ENCODE results near the gene SNAP47.

The SNAP47 gene

GRCh38 chr1:227763246-227764018, 28.2 kb downstream of the SNAP47 start:
- no peaks in the 10 kb centered on the region for H3K27me3 Mint-ChIP-seq
- DNase-seq = no peak
- no peak overlapping the region for H3K27ac Mint-ChIP-seq
- H3K9me3 Mint-ChIP-seq = no peaks in the 10 kb centered on the region
- H3K36me3 Mint-ChIP-seq = peaks cover 42 to 73% of the 10 kb centered on the region in 2 donors
- no peak overlapping the region for H3K4me3 Mint-ChIP-seq
- no peak for ATAC-seq (replicated peaks)
- peaks cover 24 to 39% of the 10 kb centered on the region in 2 donors for H3K4me1 Mint-ChIP-seq

- Mint-ChIP-seq H3K9me3 (no peaks in the 10 kb centered on the region), H3K27ac (no peak overlapping the region), H3K4me3 (no peak overlapping the region), H3K36me3 (peaks cover 45 to 73% of the 10 kb centered on the region in 2 donors), H3K27me3 (no peaks in the 10 kb centered on the region), H3K4me1 (peaks cover 22 to 37% of the 10 kb centered on the region in 2 donors)
- DNase-seq (no peak), ATAC-seq (replicated peaks) (no peak)
These were observed 28.8 kb downstream of the SNAP47 start for GRCh38 chr1:227764019-227764391.

DNA sequence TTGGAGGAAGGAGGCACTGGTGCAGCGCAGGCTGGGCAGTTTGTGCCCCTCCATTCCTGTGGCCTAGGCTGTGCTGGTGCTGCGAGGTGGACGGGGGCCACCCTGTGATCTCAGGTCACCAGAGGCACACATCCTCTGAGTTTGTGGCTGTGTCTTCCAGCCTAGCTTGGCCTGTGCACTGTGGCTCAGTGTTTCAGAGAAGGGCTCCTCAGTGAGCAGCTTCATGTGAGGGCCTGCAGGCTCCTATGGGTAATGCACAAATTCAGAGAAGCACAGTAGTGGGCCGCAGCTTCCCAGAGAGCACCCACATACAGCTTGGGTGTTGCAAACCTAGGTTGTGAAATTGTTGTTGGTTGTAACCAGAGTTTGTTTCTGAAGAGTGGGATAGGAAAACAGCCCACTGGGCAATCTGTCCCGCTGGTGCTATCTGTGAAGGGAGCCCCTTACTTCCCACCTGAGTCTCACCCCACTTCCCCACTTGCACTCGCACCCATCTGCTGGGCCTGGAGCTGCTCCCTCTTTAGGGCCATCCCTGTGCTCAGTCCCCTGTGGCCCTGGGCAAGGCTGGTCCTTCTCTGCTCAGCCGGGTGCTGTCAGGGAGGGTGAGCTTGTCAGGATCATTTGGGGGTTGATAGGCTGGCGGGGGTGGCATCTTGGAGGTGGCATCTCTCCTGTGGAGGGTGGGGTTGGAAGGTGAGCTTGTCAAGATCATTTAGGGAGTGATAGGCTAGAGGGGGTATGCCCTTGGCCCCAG, 30.2 kb downstream of the SNAP47 start:
- Mint-ChIP-seq H3K27ac (no peak overlapping the region), H3K4me3 (no peak overlapping the region), H3K27me3 (no peaks in the 10 kb centered on the region), H3K9me3 (no peaks in the 10 kb centered on the region), H3K36me3 (peaks cover 43 to 67% of the 10 kb centered on the region in 2 donors), H3K4me1 (peaks cover 22 to 37% of the 10 kb centered on the region in 2 donors)
- DNase-seq = no peak
- ATAC-seq (replicated peaks) = no peak

- H3K4me3 Mint-ChIP-seq = no peak overlapping the region
- DNase-seq (no peak), ATAC-seq (replicated peaks) (peak; percentile 70 to 71)
- H3K36me3 Mint-ChIP-seq = peaks cover 42 to 66% of the 10 kb centered on the region in 2 donors
- H3K27ac Mint-ChIP-seq = peak overlapping the region; percentile 42
- H3K4me1 Mint-ChIP-seq = peaks cover 19 to 31% of the 10 kb centered on the region in 2 donors
- no peaks in the 10 kb centered on the region for H3K9me3 Mint-ChIP-seq
- no peaks in the 10 kb centered on the region for H3K27me3 Mint-ChIP-seq
These were observed 30.9 kb downstream of the SNAP47 start for GRCh38 chr1:227766015-227766634.

DNA sequence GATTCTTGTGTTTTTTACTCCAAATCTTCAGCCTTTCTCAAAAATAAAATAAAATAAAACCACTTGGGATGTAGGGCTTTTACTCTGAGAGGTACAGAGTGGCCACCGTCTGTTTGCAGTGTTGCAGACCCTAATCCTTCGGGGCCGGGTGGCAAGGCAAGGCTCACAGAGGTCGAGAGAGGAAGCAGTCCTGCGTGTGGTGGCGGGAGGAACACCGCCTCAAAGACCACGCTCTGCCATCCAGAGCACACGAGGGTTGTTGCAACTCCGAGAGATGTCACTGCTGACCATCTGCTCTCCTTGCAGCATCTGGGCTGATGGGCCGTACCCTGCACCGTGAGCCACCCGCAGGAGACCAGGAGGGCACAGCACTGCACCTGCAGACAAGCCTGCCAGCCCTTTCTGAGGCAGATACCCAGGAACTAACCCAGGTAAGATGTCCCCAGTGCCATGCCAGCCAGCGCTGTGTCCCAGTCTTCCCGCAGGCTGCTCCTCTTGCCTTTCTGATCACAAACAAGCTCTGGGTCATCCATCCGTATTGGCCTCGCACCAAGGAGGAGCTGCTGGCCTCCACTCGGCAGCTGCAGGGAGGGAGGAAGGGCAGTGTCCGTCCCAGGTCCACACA, 31.5 kb downstream of the SNAP47 start:
- Mint-ChIP-seq H3K9me3 (no peaks in the 10 kb centered on the region), H3K27ac (no peak overlapping the region), H3K27me3 (no peaks in the 10 kb centered on the region), H3K4me3 (no peak overlapping the region), H3K36me3 (peaks cover 36 to 61% of the 10 kb centered on the region in 2 donors), H3K4me1 (peaks cover 14 to 25% of the 10 kb centered on the region in 2 donors)
- ATAC-seq (replicated peaks) = no peak
- DNase-seq = no peak

- no peaks in the 10 kb centered on the region for H3K9me3 Mint-ChIP-seq
- peaks cover 38 to 59% of the 10 kb centered on the region in 2 donors for H3K36me3 Mint-ChIP-seq
- H3K4me3 Mint-ChIP-seq = no peak overlapping the region
- H3K27ac Mint-ChIP-seq = no peak overlapping the region
- no peak for DNase-seq
- no peaks in the 10 kb centered on the region for H3K27me3 Mint-ChIP-seq
- H3K4me1 Mint-ChIP-seq = peaks cover 7 to 17% of the 10 kb centered on the region in 2 donors
- no peak for ATAC-seq (replicated peaks)
These were observed 32.3 kb downstream of the SNAP47 start for GRCh38 chr1:227767401-227768124.

GRCh38 chr1:227768125-227768439, 32.8 kb downstream of the SNAP47 start:
- DNase-seq = no peak
- H3K36me3 Mint-ChIP-seq = peaks cover 38 to 61% of the 10 kb centered on the region in 2 donors

DNA sequence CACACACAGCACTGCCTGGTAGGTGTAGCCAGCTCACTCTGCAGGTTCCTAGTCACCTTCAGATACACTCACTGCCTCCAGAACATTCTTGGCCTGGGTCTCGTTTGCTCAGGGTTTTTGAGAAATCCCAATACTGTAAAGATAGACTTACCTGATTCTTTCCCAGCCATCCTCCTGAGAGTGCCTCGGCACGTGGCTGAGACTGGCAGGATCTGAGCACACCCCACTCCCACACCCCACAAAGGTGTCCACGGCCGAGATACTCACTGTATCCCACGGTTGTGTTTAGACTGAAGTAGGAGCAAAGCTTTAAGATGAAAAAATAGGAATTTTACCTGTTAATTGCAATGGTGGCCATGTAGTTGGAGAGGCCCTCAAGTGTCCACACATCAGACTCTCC, 33.4 kb downstream of the SNAP47 start:
- DNase-seq (no peak), ATAC-seq (replicated peaks) (no peak)
- H3K36me3 Mint-ChIP-seq = peaks cover 37 to 63% of the 10 kb centered on the region in 2 donors
- H3K4me1 Mint-ChIP-seq = peaks cover 6 to 11% of the 10 kb centered on the region in 2 donors
- H3K27me3 Mint-ChIP-seq = no peaks in the 10 kb centered on the region
- H3K9me3 Mint-ChIP-seq = no peaks in the 10 kb centered on the region
- H3K4me3 Mint-ChIP-seq = no peak overlapping the region
- H3K27ac Mint-ChIP-seq = peak overlapping the region; percentile 37

More at GRCh38 chr1:227768125-227768439, 32.8 kb downstream of the SNAP47 start:
- Mint-ChIP-seq H3K27me3 (no peaks in the 10 kb centered on the region), H3K9me3 (no peaks in the 10 kb centered on the region), H3K27ac (no peak overlapping the region), H3K4me3 (no peak overlapping the region), H3K4me1 (peaks cover 6 to 11% of the 10 kb centered on the region in 2 donors)
- no peak for ATAC-seq (replicated peaks)

- H3K27me3 Mint-ChIP-seq = no peaks in the 10 kb centered on the region
- no peak overlapping the region for H3K4me3 Mint-ChIP-seq
- peak overlapping the region; percentile 59 for H3K27ac Mint-ChIP-seq
- DNase-seq (no peak), ATAC-seq (replicated peaks) (no peak)
- peaks cover 6 to 11% of the 10 kb centered on the region in 2 donors for H3K4me1 Mint-ChIP-seq
- H3K36me3 Mint-ChIP-seq = peaks cover 37 to 64% of the 10 kb centered on the region in 2 donors
- H3K9me3 Mint-ChIP-seq = no peaks in the 10 kb centered on the region
These were observed 34.1 kb downstream of the SNAP47 start for GRCh38 chr1:227769047-227769935.

DNA sequence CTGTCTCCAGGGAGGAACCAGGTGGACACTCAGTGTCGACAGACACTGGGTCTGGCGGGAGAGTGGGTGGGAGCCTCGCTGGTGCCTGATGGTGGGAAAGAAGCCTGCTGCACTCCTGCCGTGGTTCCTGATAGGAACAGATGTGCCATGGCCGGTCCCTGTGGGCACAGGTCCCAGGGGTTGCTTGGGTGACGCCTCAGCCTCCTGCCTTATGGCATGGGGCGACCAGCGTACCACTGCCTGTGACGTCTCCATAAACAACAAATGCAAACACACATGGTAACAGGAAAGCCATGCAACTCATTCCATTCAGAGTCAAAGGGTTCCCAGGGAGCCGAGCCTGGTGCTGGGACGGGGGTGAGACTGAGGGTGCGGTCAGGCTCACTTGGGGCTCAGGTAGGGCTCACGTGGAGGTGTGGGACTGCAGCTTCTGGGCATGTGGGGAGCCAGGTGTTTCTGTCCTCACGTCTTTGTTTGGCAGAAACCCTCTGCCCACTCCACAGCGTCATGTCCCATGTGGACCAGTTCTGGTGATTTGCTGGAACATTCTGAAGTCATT, 34.8 kb downstream of the SNAP47 start:
- DNase-seq (no peak), ATAC-seq (replicated peaks) (no peak)
- Mint-ChIP-seq H3K27me3 (no peaks in the 10 kb centered on the region), H3K27ac (no peak overlapping the region), H3K4me3 (no peak overlapping the region), H3K4me1 (peaks cover 6 to 11% of the 10 kb centered on the region in 2 donors), H3K9me3 (no peaks in the 10 kb centered on the region), H3K36me3 (peaks cover 39 to 66% of the 10 kb centered on the region in 2 donors)

GRCh38 chr1:227770812-227771211, 35.6 kb downstream of the SNAP47 start:
- peaks cover 39 to 64% of the 10 kb centered on the region in 2 donors for H3K36me3 Mint-ChIP-seq
- H3K9me3 Mint-ChIP-seq = no peaks in the 10 kb centered on the region

GRCh38 chr1:227771326-227771725, 36.1 kb downstream of the SNAP47 start:
- Mint-ChIP-seq H3K27ac (no peak overlapping the region), H3K4me3 (no peak overlapping the region), H3K36me3 (peaks cover 40 to 64% of the 10 kb centered on the region in 2 donors), H3K9me3 (no peaks in the 10 kb centered on the region), H3K4me1 (peaks cover 3% of the 10 kb centered on the region in 2 donors), H3K27me3 (no peaks in the 10 kb centered on the region)
- DNase-seq (no peak), ATAC-seq (replicated peaks) (no peak)

More at GRCh38 chr1:227770812-227771211, 35.6 kb downstream of the SNAP47 start:
- Mint-ChIP-seq H3K4me3 (no peak overlapping the region), H3K27ac (no peak overlapping the region), H3K27me3 (no peaks in the 10 kb centered on the region), H3K4me1 (peaks cover 6 to 8% of the 10 kb centered on the region in 2 donors)
- no peak for DNase-seq
- ATAC-seq (replicated peaks) = no peak

DNA sequence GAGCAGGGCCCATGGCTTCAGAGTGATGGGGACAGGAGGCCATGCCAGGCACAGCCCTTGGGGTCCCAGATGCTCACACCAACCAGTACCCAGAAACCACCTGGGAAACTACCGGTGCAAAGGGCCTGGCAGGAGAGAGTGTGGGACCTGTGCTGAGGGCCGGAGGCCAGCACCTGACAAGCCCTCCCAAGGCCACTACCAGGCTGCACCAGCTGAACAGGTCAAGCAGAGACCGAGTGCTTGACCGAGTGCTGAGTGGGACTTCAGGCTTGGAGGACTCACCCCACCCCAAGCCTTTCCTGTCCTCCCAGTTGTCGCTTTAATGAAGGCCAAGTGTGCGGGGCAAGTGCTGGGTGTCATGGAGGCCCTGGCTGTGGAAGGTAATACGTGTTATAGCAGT, 36.5 kb downstream of the SNAP47 start:
- peaks cover 0 to 3% of the 10 kb centered on the region in 2 donors for H3K4me1 Mint-ChIP-seq
- H3K27me3 Mint-ChIP-seq = no peaks in the 10 kb centered on the region
- peaks cover 42 to 64% of the 10 kb centered on the region in 2 donors for H3K36me3 Mint-ChIP-seq
- DNase-seq (no peak), ATAC-seq (replicated peaks) (no peak)
- no peak overlapping the region for H3K27ac Mint-ChIP-seq
- no peak overlapping the region for H3K4me3 Mint-ChIP-seq
- no peaks in the 10 kb centered on the region for H3K9me3 Mint-ChIP-seq

Data from stimulated activated naive B cell treated with anti-CD40 and anti-IgM and Interleukin-4, amounts not matched to agents 10 μg/mL and 1 μg/mL and 100 μg/mL, for 72 hours (primary cell).